GM19395 (cell line): ENCODE results near the gene GPRC5A.
"Not testable (repeated sequence)": the region's sequence is repeated elsewhere in the genome, so short reads cannot be mapped to it uniquely, and the experiment has no call there.

Experiments
- ATAC-seq: cut with Tn5 transposase; IDR thresholded peaks from one replicate; pipeline ENCODE4 v1.9.1; 2021; ENCODE audit warnings: mild to moderate bottlenecking, moderate library complexity; ENCODE audit not compliant: unreplicated experiment

The GPRC5A gene, protein sequence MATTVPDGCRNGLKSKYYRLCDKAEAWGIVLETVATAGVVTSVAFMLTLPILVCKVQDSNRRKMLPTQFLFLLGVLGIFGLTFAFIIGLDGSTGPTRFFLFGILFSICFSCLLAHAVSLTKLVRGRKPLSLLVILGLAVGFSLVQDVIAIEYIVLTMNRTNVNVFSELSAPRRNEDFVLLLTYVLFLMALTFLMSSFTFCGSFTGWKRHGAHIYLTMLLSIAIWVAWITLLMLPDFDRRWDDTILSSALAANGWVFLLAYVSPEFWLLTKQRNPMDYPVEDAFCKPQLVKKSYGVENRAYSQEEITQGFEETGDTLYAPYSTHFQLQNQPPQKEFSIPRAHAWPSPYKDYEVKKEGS

DNA sequence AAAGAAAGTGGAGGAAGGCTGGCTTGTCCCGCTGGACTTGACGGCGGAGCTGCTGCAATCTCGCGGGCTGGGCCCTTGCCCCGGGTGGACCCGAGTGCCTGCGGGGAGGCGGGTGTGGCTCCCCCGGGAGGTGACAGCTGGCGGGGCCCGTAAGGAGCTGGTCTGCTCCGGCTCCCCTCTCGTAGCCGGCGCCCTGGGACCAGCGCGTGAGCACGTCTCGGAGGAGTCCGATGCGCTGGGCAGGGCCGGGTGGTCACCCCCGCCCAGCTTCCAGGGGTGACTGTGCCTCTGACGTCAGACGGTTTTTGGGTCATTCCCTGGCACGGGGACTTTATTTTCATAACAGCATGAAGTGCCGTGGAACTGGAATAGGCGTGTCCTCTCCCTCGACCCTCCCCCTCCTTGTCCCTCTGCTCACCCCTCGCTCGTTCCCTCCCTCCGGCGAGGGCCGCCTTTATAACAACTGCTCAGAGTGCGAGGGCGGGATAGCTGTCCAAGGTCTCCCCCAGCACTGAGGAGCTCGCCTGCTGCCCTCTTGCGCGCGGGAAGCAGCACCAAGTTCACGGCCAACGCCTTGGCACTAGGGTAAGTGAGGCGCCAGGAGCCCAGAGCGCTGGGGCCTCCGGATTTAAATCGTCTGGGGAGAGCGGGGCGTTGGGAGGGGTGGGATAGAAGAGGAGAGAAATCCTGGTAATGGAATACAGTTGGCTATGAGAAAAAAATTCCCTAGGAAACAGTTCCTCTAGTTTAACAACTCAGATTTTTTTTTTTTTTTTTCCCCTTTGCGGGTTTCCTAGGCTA lies at the start of gene GPRC5A:
GPRC5A (plus strand) TSS at position 483 of the 801 bp plus-strand sequence. CDS start 16,688 bp downstream, outside the sequence.
- ATAC-seq, result no peak

DNA sequence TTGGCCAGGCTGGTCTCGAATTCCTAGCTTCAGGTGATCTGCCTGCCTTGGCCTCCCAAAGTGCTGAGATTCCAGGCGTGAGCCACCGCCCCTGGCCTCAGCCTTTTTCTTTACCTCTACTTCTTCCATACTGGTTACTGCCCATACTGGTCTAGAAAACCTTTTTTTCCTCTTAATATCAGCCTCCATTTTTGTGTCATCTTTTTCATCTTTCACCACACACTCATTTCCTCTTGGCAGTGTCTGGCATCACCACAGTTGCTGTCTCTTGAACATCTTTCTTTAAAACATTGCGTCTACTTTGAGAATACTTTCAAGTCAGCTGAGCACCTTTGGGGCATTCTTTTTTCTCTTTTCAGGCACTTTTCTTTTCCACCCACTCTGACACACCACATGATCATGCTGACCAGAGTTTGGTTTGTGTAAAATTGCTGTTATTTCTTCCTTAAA lies 45.5 kb upstream of the GPRC5A start:
- no peak for ATAC-seq

DNA sequence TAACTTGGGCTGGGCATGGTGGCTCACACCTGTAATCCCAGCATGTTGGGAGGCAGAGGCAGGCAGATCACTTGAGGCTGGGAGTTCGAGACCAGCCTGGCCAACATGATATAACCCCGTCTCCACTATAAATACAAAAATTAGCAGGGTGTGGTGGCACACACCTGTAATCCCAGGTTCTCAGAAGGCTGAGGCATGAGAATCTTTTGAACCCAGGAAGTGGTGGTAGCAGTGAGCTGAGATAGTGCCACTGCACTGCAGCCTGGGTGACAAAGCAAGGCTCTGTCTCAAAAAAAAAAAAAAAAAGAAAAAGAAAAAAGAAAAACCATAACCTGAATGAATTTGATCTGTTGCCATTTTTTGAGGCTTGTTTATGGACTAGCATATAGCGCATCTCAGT lies 44.6 kb upstream of the GPRC5A start:
- ATAC-seq, result not testable (repeated sequence)

DNA sequence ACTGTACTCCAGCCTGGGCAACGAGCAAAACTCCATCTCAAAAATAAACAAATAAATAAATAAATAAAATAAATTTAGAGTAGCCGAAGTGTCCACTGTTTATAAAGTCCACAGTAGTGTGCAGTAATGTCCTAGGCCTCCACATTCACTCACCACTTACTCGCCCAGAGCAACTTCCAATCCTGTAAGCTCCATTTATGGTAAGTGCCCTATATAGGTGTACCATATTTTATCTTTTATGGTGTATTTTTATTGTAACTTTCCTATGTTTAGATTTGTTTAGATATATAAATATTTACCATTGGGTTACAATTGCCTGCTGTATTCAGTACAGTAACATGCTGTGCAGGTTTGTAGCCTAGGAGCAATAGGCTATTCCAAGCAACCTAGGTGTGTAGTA lies 37.9 kb upstream of the GPRC5A start:
- ATAC-seq, result no peak

DNA sequence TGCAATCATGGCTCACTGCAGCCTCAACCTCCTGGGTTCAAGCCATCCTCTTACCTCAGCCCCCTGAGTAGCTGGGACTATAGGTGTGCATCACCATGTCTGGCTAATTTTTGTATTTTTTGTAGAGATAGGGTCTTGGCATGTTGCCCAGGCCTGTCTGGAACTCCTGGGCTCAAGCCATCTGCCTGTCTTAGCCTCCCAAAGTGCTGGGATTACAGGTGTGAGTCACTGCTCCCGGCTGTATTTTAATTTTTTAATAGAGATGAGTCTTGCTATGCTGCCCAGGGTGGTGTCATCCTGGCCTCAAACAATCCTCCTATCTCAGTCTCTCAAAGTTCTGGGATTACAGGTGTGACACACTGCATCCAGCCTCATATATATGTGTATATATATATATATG lies 31.7 kb upstream of the GPRC5A start:
- ATAC-seq, result no peak

DNA sequence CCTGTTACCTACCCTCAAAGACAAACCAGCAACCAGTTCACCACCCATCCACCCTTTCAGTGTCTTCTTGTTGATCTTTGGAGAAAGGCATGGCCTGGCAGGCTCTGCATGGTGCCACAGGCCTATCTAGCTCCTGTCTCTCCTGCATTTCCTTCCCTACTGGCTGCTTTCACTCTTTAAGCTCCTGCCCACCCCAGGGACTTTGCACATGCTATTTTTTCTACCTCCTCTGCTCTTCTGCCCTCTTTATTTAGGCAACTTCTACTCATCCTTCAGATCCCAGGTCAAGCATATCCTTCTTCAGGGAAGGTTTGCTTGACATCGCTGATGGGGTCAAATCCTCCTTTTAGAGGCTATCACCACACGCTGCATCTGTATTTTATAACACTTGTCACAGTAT lies 27.1 kb upstream of the GPRC5A start:
- ATAC-seq, result no peak

DNA sequence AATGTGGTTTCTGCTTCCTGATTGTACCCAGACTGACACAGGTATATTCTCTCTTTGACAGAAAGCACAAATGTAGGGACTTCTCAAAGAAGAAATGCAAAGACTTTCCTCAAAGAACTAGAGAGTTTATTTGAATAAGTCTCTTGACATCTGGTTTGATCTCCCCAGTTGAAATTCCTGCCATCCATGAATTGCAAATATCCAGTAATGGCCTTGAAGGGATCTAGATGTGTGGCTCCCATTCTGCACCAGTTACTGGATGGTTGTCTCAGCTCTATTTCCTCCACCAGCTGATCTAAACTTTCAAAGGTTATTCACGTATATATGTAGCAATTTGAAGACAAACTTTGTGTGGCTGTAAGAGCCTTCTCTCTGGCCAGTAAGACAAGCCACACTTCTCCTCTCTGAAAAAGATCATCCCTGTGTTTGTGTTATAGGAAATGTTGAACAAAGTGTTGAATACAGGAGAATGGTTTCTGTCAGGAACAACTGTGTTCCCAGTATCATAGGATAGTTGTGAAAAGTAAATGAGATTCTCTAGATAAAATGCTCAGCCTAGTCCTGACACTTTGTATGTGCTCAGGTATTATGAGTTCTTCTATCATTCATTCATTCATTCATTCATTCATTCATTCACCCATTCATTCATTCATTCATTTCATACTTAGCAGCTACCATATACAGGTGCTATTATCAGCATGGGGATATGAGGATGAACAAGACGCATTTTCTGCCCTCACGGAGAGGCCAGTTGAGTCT lies 22.7 kb upstream of the GPRC5A start:
- ATAC-seq, result no peak

DNA sequence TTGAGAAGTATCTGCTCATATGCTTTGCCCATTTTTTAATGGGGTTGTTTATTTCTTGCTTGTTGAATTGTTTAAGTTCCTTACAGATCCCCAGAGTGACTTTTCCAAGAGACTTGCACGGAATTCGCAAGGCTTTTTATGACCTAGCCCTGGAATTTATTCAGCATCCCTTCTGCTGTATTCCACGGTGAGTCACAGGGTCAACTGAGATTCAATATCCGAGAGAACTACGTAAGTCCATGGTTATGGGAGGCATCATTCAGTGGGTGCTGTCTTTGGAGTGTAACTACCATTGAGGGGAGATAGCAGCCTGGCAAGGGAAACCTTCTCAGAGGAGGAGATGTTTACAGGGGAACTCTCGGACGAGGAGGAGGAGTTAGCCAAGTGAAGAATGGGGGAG lies 20.9 kb upstream of the GPRC5A start:
- no peak for ATAC-seq

DNA sequence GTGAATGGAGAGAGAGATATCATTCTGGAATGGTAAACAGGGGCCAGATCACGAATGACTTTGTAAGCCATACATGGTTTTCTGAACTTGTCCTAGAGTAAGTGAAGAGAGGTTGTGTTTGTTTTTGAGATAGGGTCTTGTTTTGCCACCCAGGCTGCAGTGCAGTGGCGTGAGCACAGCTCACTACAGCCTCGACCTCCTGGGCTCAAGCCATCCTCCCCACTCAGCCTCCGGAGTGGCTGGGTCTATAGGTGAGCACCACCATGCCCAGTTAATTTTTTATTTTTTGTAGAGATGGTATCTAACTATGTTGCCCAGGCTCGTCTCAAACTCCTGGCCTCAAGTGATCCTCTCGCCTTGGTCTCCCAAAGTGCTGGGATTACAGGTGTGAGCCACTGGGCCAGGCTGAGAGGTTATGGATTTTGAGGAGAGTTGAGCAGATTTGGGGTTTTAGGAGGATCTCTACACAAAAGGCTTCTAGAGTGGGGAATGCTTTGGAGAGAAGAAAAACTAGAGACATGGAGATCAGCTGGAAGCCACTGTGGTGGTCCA lies 19.7 kb upstream of the GPRC5A start:
- no peak for ATAC-seq

DNA sequence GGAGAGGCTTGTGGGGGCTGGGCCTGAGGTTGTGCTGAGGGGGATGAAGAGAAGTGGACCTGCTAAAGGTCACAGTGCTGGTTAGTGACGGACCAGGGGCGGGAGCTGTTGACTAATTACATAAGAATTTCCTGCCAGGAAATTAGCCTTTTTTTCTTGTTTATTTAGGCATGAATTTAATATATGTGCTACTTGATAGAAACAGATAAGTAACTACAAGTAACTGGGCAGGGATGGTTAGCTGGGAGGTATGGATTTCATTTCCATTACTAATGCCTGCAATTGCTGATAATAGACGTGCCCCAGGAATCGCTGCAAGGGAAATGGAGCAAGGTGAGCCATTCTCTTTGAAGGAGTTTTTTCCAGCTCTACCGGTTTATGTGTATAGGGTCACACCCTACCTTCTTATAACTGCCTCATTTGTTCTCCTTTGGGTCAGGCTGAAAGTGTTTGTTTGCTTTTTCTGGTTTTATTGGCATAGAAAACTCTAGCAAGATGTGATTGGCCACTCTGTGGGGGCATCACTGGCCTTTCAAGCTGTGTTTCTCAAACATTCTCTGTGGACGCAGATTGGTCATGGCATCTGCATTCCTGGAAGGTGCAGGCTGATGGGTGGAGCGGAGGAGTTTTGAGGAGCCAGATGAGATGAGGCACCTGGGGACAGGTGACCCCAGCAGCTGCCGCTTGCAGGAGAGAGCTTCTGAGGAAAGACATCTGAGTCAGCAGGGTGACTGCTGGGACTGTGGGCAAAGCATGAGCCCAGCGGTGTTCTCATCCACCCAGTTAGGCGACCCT lies 19.0 kb upstream of the GPRC5A start:
- ATAC-seq, result no peak

DNA sequence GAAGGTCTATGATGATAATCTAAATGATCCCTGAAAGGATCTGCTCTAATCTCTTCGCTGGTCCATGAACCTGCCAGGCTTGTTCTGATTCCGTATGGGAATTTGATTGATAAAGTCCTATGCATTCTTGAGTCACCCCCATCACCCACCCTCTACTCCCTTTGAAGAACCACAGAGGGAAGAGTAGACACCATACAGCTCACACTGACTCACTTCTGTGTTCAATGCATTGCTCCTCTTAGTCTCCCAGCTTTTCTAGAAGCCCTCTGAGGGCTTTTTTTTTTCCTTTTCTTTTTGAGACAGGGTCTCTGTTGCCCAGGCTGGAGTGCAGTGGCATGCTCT lies 18.5 kb upstream of the GPRC5A start:
- ATAC-seq, result no peak

DNA sequence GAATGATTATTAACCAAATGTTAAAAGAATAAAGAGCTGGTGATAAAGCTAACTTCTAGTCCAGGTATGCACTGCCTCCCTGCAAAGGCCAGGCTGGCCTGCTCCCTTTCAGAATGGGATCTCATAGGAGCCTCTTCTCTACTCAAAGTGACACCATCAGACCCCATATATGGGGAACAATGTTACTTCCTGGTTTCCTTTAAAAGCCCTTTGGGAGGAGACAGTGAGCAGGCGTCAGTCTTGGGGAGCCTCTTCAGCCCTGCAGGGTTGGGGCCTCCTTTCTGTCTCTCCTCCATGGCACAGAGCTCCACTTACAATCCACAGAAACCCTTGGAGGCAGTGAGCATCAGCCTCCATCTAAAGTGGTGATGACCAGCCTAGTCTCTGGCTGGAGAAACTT lies 17.3 kb upstream of the GPRC5A start:
- no peak for ATAC-seq

DNA sequence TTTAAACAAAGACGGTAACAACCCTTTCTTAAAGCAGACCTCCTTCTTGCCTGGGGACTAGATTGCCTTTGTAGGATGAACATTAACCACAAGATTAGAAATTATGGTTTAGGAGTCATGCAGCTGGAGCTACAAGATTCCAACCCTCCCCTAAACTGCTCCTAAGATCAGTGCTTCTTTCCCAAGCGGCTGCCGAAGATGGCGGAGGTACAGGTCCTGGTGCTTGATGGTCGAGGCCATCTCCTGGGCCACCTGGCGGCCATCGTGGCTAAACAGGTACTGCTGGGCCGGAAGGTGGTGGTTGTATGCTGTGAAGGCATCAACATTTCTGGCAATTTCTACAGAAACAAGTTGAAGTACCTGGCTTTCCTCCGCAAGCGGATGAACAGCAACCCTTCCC lies 16.1 kb upstream of the GPRC5A start:
- not testable (repeated sequence) for ATAC-seq

DNA sequence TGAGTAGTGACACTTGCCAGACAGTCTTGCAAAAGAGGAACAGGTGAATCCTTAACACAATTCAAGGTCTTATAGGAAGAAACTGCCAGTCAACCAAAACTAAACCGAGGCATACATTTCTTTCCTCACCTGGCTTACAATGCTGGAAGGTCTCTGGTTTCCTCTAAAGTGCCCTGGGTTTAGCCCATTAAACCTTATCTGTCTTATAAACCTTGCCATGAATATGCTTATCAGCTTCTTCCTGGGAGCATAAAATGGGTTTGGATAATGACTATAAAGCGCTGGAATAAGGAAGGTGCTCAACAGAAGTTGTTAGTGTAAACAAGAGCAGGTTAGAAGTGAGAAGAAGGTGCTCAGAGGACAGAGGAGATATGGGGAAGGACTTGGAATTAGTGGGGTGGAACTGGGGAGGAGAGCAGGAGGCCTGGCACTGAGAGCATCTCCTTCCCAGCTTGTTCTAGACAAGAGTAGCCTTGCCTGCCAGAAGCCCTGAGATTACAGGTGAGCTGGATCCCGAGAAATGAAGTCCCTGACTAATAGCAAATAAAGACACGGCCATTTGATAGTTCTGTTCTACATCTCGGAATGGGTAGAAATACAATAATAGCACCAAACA lies 14.1 kb upstream of the GPRC5A start:
- no peak for ATAC-seq

DNA sequence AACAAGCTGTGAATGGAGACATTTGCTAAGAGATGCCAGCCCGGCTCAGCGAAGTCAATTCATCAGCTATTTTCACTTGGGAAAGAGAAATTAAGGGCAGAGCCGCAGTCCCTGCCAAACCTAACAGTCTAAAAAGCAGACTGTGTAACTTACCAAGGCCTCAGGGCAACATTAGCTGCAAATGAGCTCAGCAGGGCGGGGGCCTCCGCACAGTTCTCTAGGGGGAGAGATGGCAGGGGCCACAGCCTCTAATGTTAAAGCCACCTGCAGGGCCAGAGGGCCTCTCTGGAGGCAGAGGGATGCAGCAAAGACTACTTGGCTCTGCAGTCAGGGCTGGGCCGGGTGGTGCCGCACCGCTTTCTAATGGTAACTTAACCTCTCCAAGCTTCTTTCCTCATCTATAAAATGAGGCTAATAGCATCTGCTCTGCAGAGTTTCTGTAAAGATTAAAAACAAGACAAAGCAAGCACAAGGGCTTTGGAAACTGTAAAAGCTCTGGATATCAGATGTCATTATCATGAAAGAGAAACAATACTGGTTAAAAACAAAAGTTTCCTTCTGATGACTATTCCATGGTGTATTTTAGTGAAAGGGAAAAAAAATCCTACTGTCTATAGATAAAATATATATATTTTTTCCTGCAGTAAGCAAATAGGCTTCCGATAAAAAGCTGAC lies 13.4 kb upstream of the GPRC5A start:
- ATAC-seq, result no peak

DNA sequence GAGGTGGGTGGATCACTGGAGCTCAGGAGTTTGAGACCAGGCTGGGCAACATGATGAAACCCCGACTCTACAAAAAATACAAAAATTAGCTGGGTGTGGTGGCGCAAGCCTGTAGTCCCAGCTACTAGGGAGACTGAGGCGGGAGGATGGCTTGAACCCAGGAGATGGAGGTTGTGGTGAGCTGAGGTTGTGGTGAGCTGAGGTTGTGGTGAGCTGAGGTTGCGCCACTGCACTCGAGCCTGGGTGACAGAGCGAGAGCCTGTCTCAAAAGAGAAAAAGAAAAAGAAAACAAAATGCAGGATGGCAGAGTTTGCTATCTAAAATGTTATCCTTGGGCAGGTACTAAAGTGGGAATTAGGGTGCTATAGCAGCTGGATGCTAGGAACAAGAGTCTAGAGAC lies 10.8 kb upstream of the GPRC5A start:
- ATAC-seq, result no peak

DNA sequence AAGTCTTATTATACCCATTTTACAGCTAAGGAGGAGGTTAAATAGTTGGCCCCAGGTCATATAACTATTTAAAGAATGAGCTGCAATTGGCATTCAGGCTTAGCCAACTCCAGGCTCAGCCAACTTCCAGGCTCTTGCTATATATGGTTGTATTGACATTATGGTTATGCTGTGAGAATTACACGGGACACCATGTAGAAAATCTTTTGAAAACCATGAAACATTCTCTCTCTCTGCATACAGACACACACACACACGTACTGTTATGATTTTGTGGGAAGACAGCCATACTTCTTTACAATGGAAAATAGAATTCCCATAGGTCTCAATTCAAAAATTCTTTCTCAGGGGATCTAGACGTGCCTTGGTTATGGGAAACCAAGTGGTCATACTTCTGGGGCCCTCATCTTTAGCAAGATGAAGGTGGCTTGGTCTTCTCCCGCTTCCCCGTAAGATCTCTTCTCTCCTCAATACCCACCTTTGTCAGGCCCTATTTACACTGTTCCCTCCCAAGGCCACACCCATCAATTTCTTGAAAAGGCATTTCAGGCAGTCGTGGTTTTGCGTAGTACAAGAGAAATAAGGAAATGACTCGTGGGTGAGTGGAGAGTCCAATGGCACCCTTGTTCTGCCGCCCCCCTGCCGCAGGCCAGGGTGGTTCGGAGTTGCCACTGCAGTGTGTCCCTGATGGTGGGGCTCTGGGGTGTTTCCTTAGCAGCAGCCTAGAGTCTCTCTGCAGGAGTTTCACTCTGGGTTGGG lies 10.0 kb upstream of the GPRC5A start:
- no peak for ATAC-seq

DNA sequence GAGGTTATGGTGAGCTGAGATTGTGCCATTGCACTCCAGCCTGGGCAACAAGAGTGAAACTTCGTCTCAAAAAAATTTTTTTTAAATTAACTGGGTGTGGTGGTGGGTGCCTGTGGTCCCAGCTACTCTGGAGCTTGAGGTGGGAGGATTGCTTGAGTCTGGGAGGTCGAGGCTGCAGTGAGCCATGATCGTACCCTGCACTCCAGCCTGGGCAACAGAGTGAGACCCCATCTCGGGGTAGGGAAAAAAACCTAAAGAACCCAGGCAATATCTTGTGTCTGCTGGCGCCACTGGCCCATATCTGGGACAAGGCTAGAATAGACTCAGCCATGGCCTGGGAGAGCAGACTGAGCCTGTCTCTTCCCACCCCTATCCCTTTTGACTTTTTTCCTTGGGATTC lies 9.1 kb upstream of the GPRC5A start:
- no peak for ATAC-seq
